ENCODE results near the gene ACOXL. TPM values are rescaled to one million over a fixed set of nuclear protein-coding genes. Genes with fewer than 3 reads are reported as not detected.

ACOXL gene
- total RNA-seq, 2 experiments from 2014 or later: not detected

DNA sequence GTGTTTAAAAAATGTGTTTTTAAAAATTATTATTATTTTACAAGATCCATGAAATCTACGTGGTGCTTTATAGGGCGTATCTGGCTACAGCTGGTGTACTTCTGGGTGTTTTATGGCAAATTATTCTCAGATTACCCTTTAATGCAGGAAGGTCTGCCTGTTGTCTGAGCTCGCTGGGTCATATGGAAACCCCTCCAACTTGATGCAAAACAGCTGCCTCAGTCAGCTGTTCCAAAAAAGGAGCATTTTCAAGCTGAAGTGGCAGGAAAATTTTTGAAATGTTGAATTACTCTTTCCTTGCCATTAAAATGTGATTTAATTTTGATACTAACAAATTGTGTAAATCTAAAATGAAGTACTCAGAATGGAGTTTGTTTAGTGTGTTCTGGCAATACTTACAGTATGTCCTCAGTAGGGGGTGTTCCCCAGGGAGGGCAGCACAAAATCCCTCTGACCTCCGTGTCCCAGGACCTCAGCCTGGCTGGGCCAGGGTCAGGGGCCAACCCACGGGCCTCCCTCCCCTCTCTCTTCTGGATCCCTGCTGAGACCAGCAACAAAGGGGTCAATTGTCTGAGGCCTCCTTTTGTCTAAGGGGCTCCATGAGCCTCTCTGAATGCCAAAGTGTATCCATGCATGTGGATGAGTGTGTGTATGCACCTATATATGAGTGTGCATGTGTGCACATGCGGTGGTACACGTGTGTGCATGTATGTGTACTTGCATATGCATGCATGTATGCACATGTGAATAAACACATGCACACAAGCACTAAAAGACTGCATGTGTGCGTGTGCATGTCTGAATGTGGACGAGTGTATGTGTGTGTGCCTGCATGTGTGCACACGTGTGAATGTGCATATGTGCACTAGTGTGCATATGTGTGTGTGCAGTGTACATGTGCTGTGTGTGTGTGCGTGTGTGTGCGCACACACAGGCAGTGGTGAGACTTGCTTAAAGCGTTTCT is 105.4 kb downstream of the ACOXL start:
- Mint-ChIP-seq H3K27me3 (no peaks in the 10 kb centered on the region), H3K36me3 (ENCODE audit: low read depth) (no peaks in the 10 kb centered on the region), H3K4me1 (ENCODE audit: low read depth) (peaks cover 6% of the 10 kb centered on the region), H3K9me3 (no peaks in the 10 kb centered on the region), H3K4me3 (no peak overlapping the region), H3K27ac (no peak overlapping the region)
- POLR2A ChIA-PET: no interaction called here
- intact Hi-C loops (cut with DNase I, micrococcal nuclease): no loop called here
- DNase-seq (no peak), ATAC-seq (ENCODE audit: poor library complexity) (no peak)
- Histone ChIP-seq H3K4me1 (ENCODE audit: insufficient read depth, low read length) (no peaks in the 10 kb centered on the region), H3K36me3 (ENCODE audit: insufficient read depth, low read length) (no peaks in the 10 kb centered on the region), H3K4me3 (ENCODE audit: low read length) (no peak overlapping the region), H3K27ac (ENCODE audit: low read depth in 1 of 2, low read length in 2 of 2) (no peak overlapping the region), H3K9me3 (ENCODE audit: control insufficient read depth in 1 of 2, insufficient read depth in 1 of 2, low read length in 2 of 2) (no peaks in the 10 kb centered on the region), H3K27me3 (ENCODE audit: control insufficient read depth in 1 of 2, insufficient read depth in 2 of 2, low read length in 2 of 2) (no peaks in the 10 kb centered on the region)
- CTCF ChIA-PET: no interaction called here
- TF ChIP-seq, protein P1, sequence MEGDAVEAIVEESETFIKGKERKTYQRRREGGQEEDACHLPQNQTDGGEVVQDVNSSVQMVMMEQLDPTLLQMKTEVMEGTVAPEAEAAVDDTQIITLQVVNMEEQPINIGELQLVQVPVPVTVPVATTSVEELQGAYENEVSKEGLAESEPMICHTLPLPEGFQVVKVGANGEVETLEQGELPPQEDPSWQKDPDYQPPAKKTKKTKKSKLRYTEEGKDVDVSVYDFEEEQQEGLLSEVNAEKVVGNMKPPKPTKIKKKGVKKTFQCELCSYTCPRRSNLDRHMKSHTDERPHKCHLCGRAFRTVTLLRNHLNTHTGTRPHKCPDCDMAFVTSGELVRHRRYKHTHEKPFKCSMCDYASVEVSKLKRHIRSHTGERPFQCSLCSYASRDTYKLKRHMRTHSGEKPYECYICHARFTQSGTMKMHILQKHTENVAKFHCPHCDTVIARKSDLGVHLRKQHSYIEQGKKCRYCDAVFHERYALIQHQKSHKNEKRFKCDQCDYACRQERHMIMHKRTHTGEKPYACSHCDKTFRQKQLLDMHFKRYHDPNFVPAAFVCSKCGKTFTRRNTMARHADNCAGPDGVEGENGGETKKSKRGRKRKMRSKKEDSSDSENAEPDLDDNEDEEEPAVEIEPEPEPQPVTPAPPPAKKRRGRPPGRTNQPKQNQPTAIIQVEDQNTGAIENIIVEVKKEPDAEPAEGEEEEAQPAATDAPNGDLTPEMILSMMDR (IDR thresholded peaks at IDR 0.05): no peak

DNA sequence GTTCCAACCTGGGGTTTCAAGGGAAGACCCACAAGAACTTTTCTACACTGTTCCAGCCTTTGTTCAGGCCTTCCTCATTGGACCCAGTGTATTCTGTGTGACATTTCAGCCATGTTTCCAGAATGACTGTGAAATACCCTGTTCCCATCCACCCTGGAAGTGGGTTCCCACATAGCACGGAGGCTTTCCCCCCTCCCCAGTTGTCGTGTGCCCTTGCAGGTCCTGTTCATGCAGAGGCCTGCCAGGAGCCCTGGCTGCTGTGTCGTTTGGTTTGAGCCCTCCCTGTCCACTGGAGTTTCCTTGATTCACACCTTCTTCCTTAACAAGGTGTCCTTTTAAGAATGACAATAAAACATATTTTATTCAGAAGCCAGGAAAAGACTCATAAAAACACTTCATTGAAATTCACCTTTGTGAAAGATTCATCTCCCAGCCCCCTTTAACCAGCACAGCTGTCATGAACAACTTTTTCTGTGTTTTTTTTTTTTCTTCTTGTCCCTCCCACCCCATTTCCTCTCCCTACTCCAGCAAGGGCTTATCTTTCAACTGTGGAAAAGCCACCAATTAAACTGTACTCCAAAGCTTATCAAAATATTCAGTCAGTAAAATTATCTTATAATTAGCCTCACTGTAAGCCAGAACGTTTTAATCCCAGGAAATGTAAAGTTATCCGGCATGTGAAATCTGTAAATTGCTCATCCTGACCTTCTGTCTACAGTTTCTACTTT is 106.4 kb downstream of the ACOXL start:
- Histone ChIP-seq H3K36me3 (ENCODE audit: insufficient read depth, low read length) (no peaks in the 10 kb centered on the region), H3K4me1 (ENCODE audit: insufficient read depth, low read length) (no peaks in the 10 kb centered on the region), H3K27ac (ENCODE audit: low read depth in 1 of 2, low read length in 2 of 2) (no peak overlapping the region), H3K9me3 (ENCODE audit: control insufficient read depth in 1 of 2, insufficient read depth in 1 of 2, low read length in 2 of 2) (no peaks in the 10 kb centered on the region), H3K27me3 (ENCODE audit: control insufficient read depth in 1 of 2, insufficient read depth in 2 of 2, low read length in 2 of 2) (no peaks in the 10 kb centered on the region), H3K4me3 (ENCODE audit: low read length) (no peak overlapping the region)
- Mint-ChIP-seq H3K9me3 (no peaks in the 10 kb centered on the region), H3K4me3 (no peak overlapping the region), H3K27ac (no peak overlapping the region), H3K36me3 (ENCODE audit: low read depth) (no peaks in the 10 kb centered on the region), H3K4me1 (ENCODE audit: low read depth) (peaks cover 13% of the 10 kb centered on the region), H3K27me3 (no peaks in the 10 kb centered on the region)
- ATAC-seq (ENCODE audit: poor library complexity) (no peak), DNase-seq (no peak)
- POLR2A ChIA-PET: no interaction called here
- CTCF ChIA-PET: no interaction called here
- TF ChIP-seq, protein P1 (IDR thresholded peaks at IDR 0.05): no peak
- intact Hi-C loops (cut with DNase I, micrococcal nuclease): no loop called here

DNA sequence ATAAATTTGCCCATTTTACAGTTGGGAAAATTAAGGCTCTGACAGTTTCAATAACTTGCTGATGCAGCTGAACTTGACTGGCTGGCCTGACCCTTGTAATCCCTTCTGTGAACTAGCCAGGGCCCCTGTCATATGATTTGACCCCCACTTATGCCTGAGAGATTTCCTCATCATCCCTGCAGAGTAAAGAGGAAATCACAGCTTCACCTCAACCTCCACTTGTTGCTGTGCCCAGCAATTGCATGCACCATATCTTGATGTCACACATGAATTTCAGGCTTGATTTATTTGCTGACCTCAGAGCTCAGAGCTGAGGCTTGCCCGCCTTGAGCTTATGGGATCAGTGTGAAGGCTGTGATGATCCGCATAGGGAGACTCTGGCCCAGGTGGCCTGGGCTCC is 108.1 kb downstream of the ACOXL start:
- ChIA-PET POLR2A (no interaction called here), CTCF (interaction anchor here (1.1 kb wide), 1 partner anchor 12 kb away, joined by 4 read pairs; no protein-coding TSS in a partner anchor)
- H3K4me1 ChIP-seq (ENCODE audit: insufficient read depth, low read length): no peaks in the 10 kb centered on the region
- intact Hi-C loops (cut with DNase I, micrococcal nuclease): no loop called here
- DNase-seq (no peak), ATAC-seq (ENCODE audit: poor library complexity) (no peak)
- no peaks in the 10 kb centered on the region for H3K36me3 Mint-ChIP-seq (ENCODE audit: low read depth)
- H3K9me3 Mint-ChIP-seq: no peaks in the 10 kb centered on the region
- H3K4me1 Mint-ChIP-seq (ENCODE audit: low read depth): peaks cover 22% of the 10 kb centered on the region
- no peaks in the 10 kb centered on the region for H3K27me3 ChIP-seq (ENCODE audit: control insufficient read depth in 1 of 2, insufficient read depth in 2 of 2, low read length in 2 of 2)
- H3K9me3 ChIP-seq (ENCODE audit: control insufficient read depth in 1 of 2, insufficient read depth in 1 of 2, low read length in 2 of 2): no peaks in the 10 kb centered on the region
- H3K36me3 ChIP-seq (ENCODE audit: insufficient read depth, low read length): no peaks in the 10 kb centered on the region
- TF ChIP-seq, protein P1 (IDR thresholded peaks at IDR 0.05): no peak
- no peak overlapping the region for H3K4me3 Mint-ChIP-seq
- H3K4me3 ChIP-seq (ENCODE audit: low read length): no peak overlapping the region
- H3K27ac ChIP-seq (ENCODE audit: low read depth in 1 of 2, low read length in 2 of 2): no peak overlapping the region
- H3K27ac Mint-ChIP-seq: no peak overlapping the region
- H3K27me3 Mint-ChIP-seq: no peaks in the 10 kb centered on the region

Measured in CD4-positive, alpha-beta T cell (primary cell).